ENCODE data around the gene TYW1.
"Not testable (repeated sequence)": the region's sequence is repeated elsewhere in the genome, so short reads cannot be mapped to it uniquely, and the experiment has no call there.

The TYW1 gene

GRCh38 chr7:67178915-67179688 is 182.5 kb downstream of the TYW1 start:
- H3F3A ChIP-seq (ENCODE audit: insufficient read depth); H3K9me3 ChIP-seq (ENCODE audit: insufficient read depth, low read length); H3K4me3 ChIP-seq (ENCODE audit: insufficient read depth, low read length, poor library complexity, severe bottlenecking); H3K9me2 ChIP-seq (replicated peaks; ENCODE audit: insufficient read depth, low read length); H3K27ac ChIP-seq (ENCODE audit: low read depth, low read length); H4K20me1 ChIP-seq (ENCODE audit: low read depth, low read length); H3K4me2 ChIP-seq (ENCODE audit: low read depth, low read length, poor library complexity, severe bottlenecking); H3K9ac ChIP-seq (ENCODE audit: low read length); H3K79me2 ChIP-seq (ENCODE audit: insufficient read depth, low read length); H2AFZ ChIP-seq (ENCODE audit: low read depth, low read length, severe bottlenecking); H3K27me3 ChIP-seq (ENCODE audit: low read length); H3K36me3 ChIP-seq (ENCODE audit: low read length): not testable (repeated sequence)

- H3K27me3 ChIP-seq (ENCODE audit: low read length); H3K9ac ChIP-seq (ENCODE audit: low read length); H3K27ac ChIP-seq (ENCODE audit: low read depth, low read length); H3K9me3 ChIP-seq (ENCODE audit: insufficient read depth, low read length); H3F3A ChIP-seq (ENCODE audit: insufficient read depth); H3K9me2 ChIP-seq (replicated peaks; ENCODE audit: insufficient read depth, low read length); H3K4me3 ChIP-seq (ENCODE audit: insufficient read depth, low read length, poor library complexity, severe bottlenecking); H3K36me3 ChIP-seq (ENCODE audit: low read length); H3K79me2 ChIP-seq (ENCODE audit: insufficient read depth, low read length); H4K20me1 ChIP-seq (ENCODE audit: low read depth, low read length); H2AFZ ChIP-seq (ENCODE audit: low read depth, low read length, severe bottlenecking); H3K4me2 ChIP-seq (ENCODE audit: low read depth, low read length, poor library complexity, severe bottlenecking): not testable (repeated sequence)
Measured at GRCh38 chr7:67182956-67183750, 186.5 kb downstream of the TYW1 start.

- not testable (repeated sequence) for H3K27ac ChIP-seq (ENCODE audit: low read depth, low read length); H3K36me3 ChIP-seq (ENCODE audit: low read length); H4K20me1 ChIP-seq (ENCODE audit: low read depth, low read length); H3K4me3 ChIP-seq (ENCODE audit: insufficient read depth, low read length, poor library complexity, severe bottlenecking); H3K4me2 ChIP-seq (ENCODE audit: low read depth, low read length, poor library complexity, severe bottlenecking); H3K9me3 ChIP-seq (ENCODE audit: insufficient read depth, low read length); H3K79me2 ChIP-seq (ENCODE audit: insufficient read depth, low read length); H2AFZ ChIP-seq (ENCODE audit: low read depth, low read length, severe bottlenecking); H3K9ac ChIP-seq (ENCODE audit: low read length); H3K27me3 ChIP-seq (ENCODE audit: low read length); H3F3A ChIP-seq (ENCODE audit: insufficient read depth); H3K9me2 ChIP-seq (replicated peaks; ENCODE audit: insufficient read depth, low read length)
Measured at GRCh38 chr7:67184912-67185659, 188.5 kb downstream of the TYW1 start.

GRCh38 chr7:67185660-67186129 is 189.1 kb downstream of the TYW1 start:
- not testable (repeated sequence) for H3F3A ChIP-seq (ENCODE audit: insufficient read depth); H3K36me3 ChIP-seq (ENCODE audit: low read length); H3K9ac ChIP-seq (ENCODE audit: low read length); H3K4me2 ChIP-seq (ENCODE audit: low read depth, low read length, poor library complexity, severe bottlenecking); H3K4me3 ChIP-seq (ENCODE audit: insufficient read depth, low read length, poor library complexity, severe bottlenecking); H3K9me2 ChIP-seq (replicated peaks; ENCODE audit: insufficient read depth, low read length); H4K20me1 ChIP-seq (ENCODE audit: low read depth, low read length); H3K27ac ChIP-seq (ENCODE audit: low read depth, low read length); H3K79me2 ChIP-seq (ENCODE audit: insufficient read depth, low read length); H3K9me3 ChIP-seq (ENCODE audit: insufficient read depth, low read length); H2AFZ ChIP-seq (ENCODE audit: low read depth, low read length, severe bottlenecking); H3K27me3 ChIP-seq (ENCODE audit: low read length)

GRCh38 chr7:67189160-67189559 is 192.5 kb downstream of the TYW1 start:
- H3K9ac ChIP-seq (ENCODE audit: low read length); H3K27ac ChIP-seq (ENCODE audit: low read depth, low read length); H3K79me2 ChIP-seq (ENCODE audit: insufficient read depth, low read length); H3K4me2 ChIP-seq (ENCODE audit: low read depth, low read length, poor library complexity, severe bottlenecking); H3K9me3 ChIP-seq (ENCODE audit: insufficient read depth, low read length); H3K27me3 ChIP-seq (ENCODE audit: low read length); H3F3A ChIP-seq (ENCODE audit: insufficient read depth); H2AFZ ChIP-seq (ENCODE audit: low read depth, low read length, severe bottlenecking); H4K20me1 ChIP-seq (ENCODE audit: low read depth, low read length); H3K4me3 ChIP-seq (ENCODE audit: insufficient read depth, low read length, poor library complexity, severe bottlenecking); H3K9me2 ChIP-seq (replicated peaks; ENCODE audit: insufficient read depth, low read length); H3K36me3 ChIP-seq (ENCODE audit: low read length): not testable (repeated sequence)

GRCh38 chr7:67189801-67190465 is 193.3 kb downstream of the TYW1 start:
- H3K27ac ChIP-seq (ENCODE audit: low read depth, low read length); H3K4me2 ChIP-seq (ENCODE audit: low read depth, low read length, poor library complexity, severe bottlenecking); H3F3A ChIP-seq (ENCODE audit: insufficient read depth): not testable (repeated sequence)

GRCh38 chr7:67191002-67191720 is 194.5 kb downstream of the TYW1 start:
- not testable (repeated sequence) for H3K9me2 ChIP-seq (replicated peaks; ENCODE audit: insufficient read depth, low read length); H3K9ac ChIP-seq (ENCODE audit: low read length); H4K20me1 ChIP-seq (ENCODE audit: low read depth, low read length); H3K79me2 ChIP-seq (ENCODE audit: insufficient read depth, low read length); H2AFZ ChIP-seq (ENCODE audit: low read depth, low read length, severe bottlenecking); H3F3A ChIP-seq (ENCODE audit: insufficient read depth); H3K4me3 ChIP-seq (ENCODE audit: insufficient read depth, low read length, poor library complexity, severe bottlenecking); H3K27ac ChIP-seq (ENCODE audit: low read depth, low read length); H3K9me3 ChIP-seq (ENCODE audit: insufficient read depth, low read length); H3K36me3 ChIP-seq (ENCODE audit: low read length); H3K4me2 ChIP-seq (ENCODE audit: low read depth, low read length, poor library complexity, severe bottlenecking); H3K27me3 ChIP-seq (ENCODE audit: low read length)

More at GRCh38 chr7:67189801-67190465, 193.3 kb downstream of the TYW1 start:
- H2AFZ ChIP-seq (ENCODE audit: low read depth, low read length, severe bottlenecking); H3K9ac ChIP-seq (ENCODE audit: low read length); H3K79me2 ChIP-seq (ENCODE audit: insufficient read depth, low read length); H3K36me3 ChIP-seq (ENCODE audit: low read length); H3K9me2 ChIP-seq (replicated peaks; ENCODE audit: insufficient read depth, low read length); H3K4me3 ChIP-seq (ENCODE audit: insufficient read depth, low read length, poor library complexity, severe bottlenecking); H3K9me3 ChIP-seq (ENCODE audit: insufficient read depth, low read length); H4K20me1 ChIP-seq (ENCODE audit: low read depth, low read length); H3K27me3 ChIP-seq (ENCODE audit: low read length): not testable (repeated sequence)
